ENCODE data around the gene ACHE. TPM values are rescaled to one million over a fixed set of nuclear protein-coding genes. Genes with fewer than 3 reads are reported as not detected.

The ACHE gene
- total and polyA plus RNA-seq, 2 of the 13 experiments (the other 11 are each of a cell fraction or from before 2014, with no cell fraction given), result 0.18 to 0.40 TPM

DNA sequence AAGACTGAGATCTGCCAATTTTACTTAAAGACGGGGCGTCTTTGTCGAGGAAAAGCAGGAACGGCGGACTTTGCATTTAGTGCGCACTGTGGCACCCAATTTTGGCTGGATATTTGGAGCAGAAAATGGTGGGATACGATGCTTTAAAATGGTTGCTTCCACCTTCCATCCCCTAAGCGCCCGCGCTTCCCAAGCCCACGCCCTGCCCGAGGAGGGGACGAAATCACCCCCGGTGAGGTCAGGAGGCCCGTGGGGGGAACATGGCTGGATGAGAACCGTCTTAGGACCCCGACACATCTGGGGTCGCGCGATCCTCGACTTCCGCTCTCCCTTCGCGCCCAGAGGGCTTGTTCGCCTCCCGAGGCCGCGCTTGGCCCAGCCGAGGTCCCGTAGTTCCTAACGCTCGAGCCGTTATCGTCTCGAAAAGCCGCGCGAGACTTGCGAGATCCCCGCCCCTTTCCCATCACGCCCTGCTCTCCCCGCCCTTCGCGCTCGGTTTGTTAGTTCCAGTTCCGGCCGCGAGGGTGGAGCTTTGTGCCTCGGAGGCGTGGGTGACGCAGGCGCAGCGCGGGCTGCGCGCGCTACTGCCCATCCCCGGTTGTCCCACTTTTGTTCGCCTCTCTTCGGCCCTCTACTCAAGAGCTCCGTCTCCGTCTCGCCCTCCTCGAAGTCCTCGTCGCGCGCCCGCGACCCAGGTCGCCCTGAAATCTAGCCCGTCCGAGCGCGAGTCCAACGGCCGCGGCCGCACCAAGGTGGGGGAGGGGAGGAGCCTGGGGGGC lies 20.9 kb downstream of the ACHE start, which contains the start of gene SRRT (continued):
- TF ChIP-seq FOSL1 (CRISPR knock-in tag; IDR thresholded peaks at IDR 0.05; ENCODE audit: borderline replicate concordance) (no peak), RARG (CRISPR knock-in tag; IDR thresholded peaks at IDR 0.05; ENCODE audit: low read depth) (no peak), ZNF543 (CRISPR knock-in tag; IDR thresholded peaks at IDR 0.05) (peak; percentile 93), HIVEP1 (CRISPR knock-in tag; IDR thresholded peaks at IDR 0.05) (peak; percentile 69; the same call in 1 of the 2 replicates), ZEB1 (IDR thresholded peaks at IDR 0.05; ENCODE audit: insufficient replicate concordance, low read depth) (no peak), ZNF557 (CRISPR knock-in tag; IDR thresholded peaks at IDR 0.05) (no peak), FIP1L1 (IDR thresholded peaks at IDR 0.05; ENCODE audit: borderline replicate concordance, insufficient read depth, low read depth, low read length) (peak; percentile 66; the same call in 1 of the 2 replicates), ZSCAN25 (CRISPR knock-in tag; IDR thresholded peaks at IDR 0.05) (0 out of 2 replicates have a peak, but pooled peaks have one; percentile 13), TP53 (CRISPR knock-in tag; conservative IDR thresholded peaks at IDR 0.05) (no peak), NR1H2 (CRISPR knock-in tag; IDR thresholded peaks at IDR 0.05; ENCODE audit: borderline replicate concordance, low read depth) (peak; percentile 86; the same call in 1 of the 2 replicates), ZNF263 (CRISPR knock-in tag; IDR thresholded peaks at IDR 0.05) (no peak), TMF1 (CRISPR knock-in tag; IDR thresholded peaks at IDR 0.05; ENCODE audit: low read depth) (peak; percentile 89), SYNCRIP (IDR thresholded peaks at IDR 0.05; ENCODE audit: insufficient read depth, low read depth, low read length) (no peak), RNF2 (conservative IDR thresholded peaks at IDR 0.05; ENCODE audit: low read depth) (0 out of 2 replicates have a peak, but pooled peaks have one; percentile 55), ZNF143 (CRISPR knock-in tag; IDR thresholded peaks at IDR 0.05) (peak; percentile 92), ZNF607 (CRISPR knock-in tag; IDR thresholded peaks at IDR 0.05; ENCODE audit: borderline replicate concordance) (peak; percentile 84; the same call in 1 of the 2 replicates), GZF1 (CRISPR knock-in tag; IDR thresholded peaks at IDR 0.05) (peak; percentile 12; the same call in 1 of the 2 replicates), CEBPG (CRISPR knock-in tag; IDR thresholded peaks at IDR 0.05) (peak; percentile 41; the same call in 1 of the 2 replicates), PAF1 (CRISPR knock-in tag; IDR thresholded peaks at IDR 0.05) (no peak), ZNF569 (CRISPR knock-in tag; IDR thresholded peaks at IDR 0.05; ENCODE audit: borderline replicate concordance) (no peak), SMC3 (IDR thresholded peaks at IDR 0.05; ENCODE audit: low read length) (no peak), STAT5B (CRISPR knock-in tag; IDR thresholded peaks at IDR 0.05) (peak; percentile 65; the same call in 1 of the 2 replicates)
- TF ChIP-seq, protein P1, sequence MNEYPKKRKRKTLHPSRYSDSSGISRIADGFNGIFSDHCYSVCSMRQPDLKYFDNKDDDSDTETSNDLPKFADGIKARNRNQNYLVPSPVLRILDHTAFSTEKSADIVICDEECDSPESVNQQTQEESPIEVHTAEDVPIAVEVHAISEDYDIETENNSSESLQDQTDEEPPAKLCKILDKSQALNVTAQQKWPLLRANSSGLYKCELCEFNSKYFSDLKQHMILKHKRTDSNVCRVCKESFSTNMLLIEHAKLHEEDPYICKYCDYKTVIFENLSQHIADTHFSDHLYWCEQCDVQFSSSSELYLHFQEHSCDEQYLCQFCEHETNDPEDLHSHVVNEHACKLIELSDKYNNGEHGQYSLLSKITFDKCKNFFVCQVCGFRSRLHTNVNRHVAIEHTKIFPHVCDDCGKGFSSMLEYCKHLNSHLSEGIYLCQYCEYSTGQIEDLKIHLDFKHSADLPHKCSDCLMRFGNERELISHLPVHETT (CRISPR knock-in tag; conservative IDR thresholded peaks at IDR 0.05), result peak; percentile 96
- TF ChIP-seq, protein P2, sequence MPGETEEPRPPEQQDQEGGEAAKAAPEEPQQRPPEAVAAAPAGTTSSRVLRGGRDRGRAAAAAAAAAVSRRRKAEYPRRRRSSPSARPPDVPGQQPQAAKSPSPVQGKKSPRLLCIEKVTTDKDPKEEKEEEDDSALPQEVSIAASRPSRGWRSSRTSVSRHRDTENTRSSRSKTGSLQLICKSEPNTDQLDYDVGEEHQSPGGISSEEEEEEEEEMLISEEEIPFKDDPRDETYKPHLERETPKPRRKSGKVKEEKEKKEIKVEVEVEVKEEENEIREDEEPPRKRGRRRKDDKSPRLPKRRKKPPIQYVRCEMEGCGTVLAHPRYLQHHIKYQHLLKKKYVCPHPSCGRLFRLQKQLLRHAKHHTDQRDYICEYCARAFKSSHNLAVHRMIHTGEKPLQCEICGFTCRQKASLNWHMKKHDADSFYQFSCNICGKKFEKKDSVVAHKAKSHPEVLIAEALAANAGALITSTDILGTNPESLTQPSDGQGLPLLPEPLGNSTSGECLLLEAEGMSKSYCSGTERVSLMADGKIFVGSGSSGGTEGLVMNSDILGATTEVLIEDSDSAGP (CRISPR knock-in tag; IDR thresholded peaks at IDR 0.05; ENCODE audit: borderline replicate concordance), result peak; percentile 81; the same call in 1 of the 2 replicates
- TF ChIP-seq, protein P3, sequence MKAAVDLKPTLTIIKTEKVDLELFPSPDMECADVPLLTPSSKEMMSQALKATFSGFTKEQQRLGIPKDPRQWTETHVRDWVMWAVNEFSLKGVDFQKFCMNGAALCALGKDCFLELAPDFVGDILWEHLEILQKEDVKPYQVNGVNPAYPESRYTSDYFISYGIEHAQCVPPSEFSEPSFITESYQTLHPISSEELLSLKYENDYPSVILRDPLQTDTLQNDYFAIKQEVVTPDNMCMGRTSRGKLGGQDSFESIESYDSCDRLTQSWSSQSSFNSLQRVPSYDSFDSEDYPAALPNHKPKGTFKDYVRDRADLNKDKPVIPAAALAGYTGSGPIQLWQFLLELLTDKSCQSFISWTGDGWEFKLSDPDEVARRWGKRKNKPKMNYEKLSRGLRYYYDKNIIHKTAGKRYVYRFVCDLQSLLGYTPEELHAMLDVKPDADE (CRISPR knock-in tag; IDR thresholded peaks at IDR 0.05), result no peak
- TF ChIP-seq, protein P4, sequence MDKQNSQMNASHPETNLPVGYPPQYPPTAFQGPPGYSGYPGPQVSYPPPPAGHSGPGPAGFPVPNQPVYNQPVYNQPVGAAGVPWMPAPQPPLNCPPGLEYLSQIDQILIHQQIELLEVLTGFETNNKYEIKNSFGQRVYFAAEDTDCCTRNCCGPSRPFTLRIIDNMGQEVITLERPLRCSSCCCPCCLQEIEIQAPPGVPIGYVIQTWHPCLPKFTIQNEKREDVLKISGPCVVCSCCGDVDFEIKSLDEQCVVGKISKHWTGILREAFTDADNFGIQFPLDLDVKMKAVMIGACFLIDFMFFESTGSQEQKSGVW (CRISPR knock-in tag; IDR thresholded peaks at IDR 0.05; ENCODE audit: borderline replicate concordance), result no peak; the same call in 1 of the 2 replicates

All from HepG2 (cell line).